Stimulated activated CD4-positive, alpha-beta T cell treated with anti-CD3 and anti-CD28 coated beads, Interleukin-2, amount 100 ng/mL, for 24 hours (primary cell): Measurements from ENCODE around the gene FXR2.

ENCODE experiments used
- DNase-seq, 2 donors: peaks; one replicate each; pipeline ENCODE4 v3.0.0-alpha.2; 2020

FXR2 gene

GRCh38 chr17:7569571-7569970 is 45.1 kb downstream of the FXR2 start:
- DNase-seq, result no peak

- no peak for DNase-seq
Measured at GRCh38 chr17:7563115-7563869, 51.4 kb downstream of the FXR2 start.

GRCh38 chr17:7562208-7562605 is 52.5 kb downstream of the FXR2 start:
- DNase-seq, result peak in 1 of 2 donors; percentile 36

GRCh38 chr17:7561589-7562207 is 53.0 kb downstream of the FXR2 start, which contains the start of gene SENP3:
Gene SENP3 (plus strand): TSS chr17:7561919. CDS start chr17:7563077, 1,158 bp downstream.
- peak; percentile 91 to 93 for DNase-seq

GRCh38 chr17:7561028-7561575 is 53.6 kb downstream of the FXR2 start:
- DNase-seq, result peak; percentile 89 to 91

- DNase-seq, result peak; percentile 72 to 75
Measured at GRCh38 chr17:7560172-7561027, 54.3 kb downstream of the FXR2 start.

- DNase-seq, result no peak
Measured at GRCh38 chr17:7559320-7560171, 55.2 kb downstream of the FXR2 start.

- no peak for DNase-seq
Measured at GRCh38 chr17:7558544-7559319, 56.0 kb downstream of the FXR2 start, which contains the start of gene TNFSF13. Gene TNFSF13 (plus strand): TSS chr17:7558750. CDS start chr17:7559040, 290 bp downstream.

GRCh38 chr17:7557775-7558543 is 56.7 kb downstream of the FXR2 start:
- peak in 1 of 2 donors; percentile 41 for DNase-seq

GRCh38 chr17:7557147-7557764 is 57.4 kb downstream of the FXR2 start:
- DNase-seq, result no peak

- no peak for DNase-seq
Measured at GRCh38 chr17:7556627-7557026, 58.1 kb downstream of the FXR2 start.

- DNase-seq, result no peak
Measured at GRCh38 chr17:7555320-7555948, 59.3 kb downstream of the FXR2 start.

GRCh38 chr17:7553356-7553755 is 61.3 kb downstream of the FXR2 start:
- no peak for DNase-seq

GRCh38 chr17:7552621-7553051 is 62.1 kb downstream of the FXR2 start:
- no peak for DNase-seq

- no peak for DNase-seq
Measured at GRCh38 chr17:7551396-7551795, 63.3 kb downstream of the FXR2 start.

GRCh38 chr17:7550344-7550743 is 64.4 kb downstream of the FXR2 start:
- DNase-seq, result no peak

GRCh38 chr17:7549401-7550055 is 65.2 kb downstream of the FXR2 start:
- peak; percentile 49 to 55 for DNase-seq

- DNase-seq, result peak; percentile 60 to 66
Measured at GRCh38 chr17:7548585-7549400, 65.9 kb downstream of the FXR2 start, which contains the start of gene TNFSF12. Gene TNFSF12 (plus strand): TSS chr17:7549058. CDS start chr17:7549154, 96 bp downstream.
